A549 (cell line): ENCODE results near the gene KIAA0232. TPM values are rescaled to one million over a fixed set of nuclear protein-coding genes. Genes with fewer than 3 reads are reported as not detected.

Experiments used
- ATAC-seq, 2 experiments: fragments of 200-7000 bp in 1 of 2; fragments of >200 bp in 1 of 2; cut with Nextera tagmentation in 1 of 2; cut with Tn5 transposase in 1 of 2; 3 replicates each; pipeline versions ENCODE4 v1.8.0 to v1.9.1; 2018 to 2020; ENCODE audit warnings: mild to moderate bottlenecking in 1 of 2, moderate library complexity in 1 of 2
- CTCF ChIA-PET: fragments of 300-600 bp; sonication (Branson Sonifier 250); formaldehyde crosslinking; extraction: SDS; loops from one replicate; lab custom pipeline; 2021; ENCODE audit warnings: antibody characterized with exemption, inconsistent platforms; lab: Yijun Ruan, JAX
- POLR2A ChIA-PET: fragments of 350-600 bp; formaldehyde crosslinking; extraction: SDS; loops from one replicate; lab custom pipeline; 2021; ENCODE audit warnings: antibody characterized with exemption, inconsistent platforms; lab: Yijun Ruan, JAX
- DNase-seq, 2 experiments: peaks; one replicate each; pipeline versions ENCODE4 v3.0.0 to v3.0.0-alpha.2; 2011 to 2016; ENCODE audit warnings: low read depth in 1 of 2, low spot score in 1 of 2
- FAIRE-seq: peaks from 2 replicates; lab custom pipeline; 2011; peaks lifted over from hg19 to GRCh38; lab: Jason Lieb, UNC
- H3K27ac ChIP-seq, 2 experiments: fragments of >200 bp; sonication (Bioruptor Twin); formaldehyde crosslinking; 3 replicates each; pipeline ENCODE4 v1.5.1; 2016 to 2017
- H3K4me1 ChIP-seq: fragments of >200 bp; sonication (Bioruptor Twin); formaldehyde crosslinking; 3 replicates; pipeline ENCODE4 v1.6.1; 2016
- H3K4me2 ChIP-seq: fragments of >200 bp; sonication (Bioruptor Twin); formaldehyde crosslinking; 3 replicates; pipeline ENCODE4 v1.6.1; 2016
- H3K4me3 ChIP-seq: fragments of >200 bp; sonication (Bioruptor Twin); formaldehyde crosslinking; 3 replicates; pipeline ENCODE4 v1.5.1; 2016
- H3K9me3 ChIP-seq: fragments of >200 bp; sonication (Bioruptor Twin); formaldehyde crosslinking; 3 replicates; pipeline ENCODE4 v1.6.1; 2016
- BHLHE40 ChIP-seq: IDR thresholded peaks from 2 replicates; pipeline ENCODE4 v1.6.1; 2012; ENCODE audit warnings: low read depth, low read length, inconsistent platforms
- CBX2 ChIP-seq: fragments of 200-600 bp; sonication (generic); IDR thresholded peaks from 2 replicates; pipeline ENCODE4 v1.6.1; 2016; ENCODE audit warnings: low read depth, mild to moderate bottlenecking, borderline replicate concordance
- CBX8 ChIP-seq: fragments of 200-600 bp; sonication (generic); IDR thresholded peaks from 2 replicates; pipeline ENCODE4 v1.6.1; 2016
- CEBPB ChIP-seq, 2 experiments: fragments of >200 bp in 1 of 2; sonication (Bioruptor Twin) in 1 of 2; formaldehyde crosslinking in 1 of 2; IDR thresholded peaks; 2 replicates each; pipeline ENCODE4 v1.6.1; 2012 to 2016
- CHD4 ChIP-seq: fragments of 200-600 bp; sonication (generic); IDR thresholded peaks from 2 replicates; pipeline ENCODE4 v1.6.1; 2016; ENCODE audit warnings: antibody characterized with exemption, mild to moderate bottlenecking, borderline replicate concordance
- E2F6 ChIP-seq: IDR thresholded peaks from 2 replicates; pipeline ENCODE4 v1.6.1; 2012; ENCODE audit warnings: low read depth, borderline replicate concordance
- EHF ChIP-seq: fragments of 250-450 bp; sonication (Bioruptor Pico); IDR thresholded peaks from 2 replicates; pipeline ENCODE4 v1.5.0; 2020; ENCODE audit warnings: mild to moderate bottlenecking
- ELK1 ChIP-seq: fragments of 150-350 bp; IDR thresholded peaks from 2 replicates; pipeline ENCODE4 v1.6.1; 2014; ENCODE audit warnings: low read depth, mild to moderate bottlenecking, low read length
- ESRRA ChIP-seq: fragments of 150-350 bp; IDR thresholded peaks from 2 replicates; pipeline ENCODE4 v1.6.1; 2014; ENCODE audit warnings: mild to moderate bottlenecking, low read length, borderline replicate concordance
- FOSB ChIP-seq: fragments of 250-450 bp; sonication (Bioruptor Pico); IDR thresholded peaks from 2 replicates; pipeline ENCODE4 v1.5.0; 2020; ENCODE audit warnings: mild to moderate bottlenecking, moderate library complexity
- FOSL2 ChIP-seq, 2 experiments: fragments of 450-650 bp in 1 of 2; fragments of >200 bp in 1 of 2; sonication (Bioruptor Twin) in 1 of 2; formaldehyde crosslinking; IDR thresholded peaks; 2 replicates each; pipeline versions ENCODE4 v1.5.0 to v1.6.1; 2016 to 2020; ENCODE audit warnings: mild to moderate bottlenecking in 1 of 2, moderate library complexity in 1 of 2
- GATA3 ChIP-seq: IDR thresholded peaks from 2 replicates; pipeline ENCODE4 v1.6.1; 2012; ENCODE audit warnings: borderline replicate concordance
- HDAC2 ChIP-seq: fragments of 200-600 bp; sonication (generic); IDR thresholded peaks from 2 replicates; pipeline ENCODE4 v1.6.1; 2016
- HMGXB4 ChIP-seq: fragments of 250-450 bp; sonication (Bioruptor Pico); IDR thresholded peaks from 2 replicates; pipeline ENCODE4 v1.5.0; 2021; ENCODE audit warnings: mild to moderate bottlenecking, moderate library complexity, borderline replicate concordance
- HOXA7 ChIP-seq: fragments of 250-450 bp; sonication (Bioruptor Pico); IDR thresholded peaks from 2 replicates; pipeline ENCODE4 v1.5.0; 2020; ENCODE audit warnings: mild to moderate bottlenecking, moderate library complexity
- HOXB5 ChIP-seq: fragments of 250-450 bp; sonication (Bioruptor Pico); IDR thresholded peaks from 2 replicates; pipeline ENCODE4 v1.5.0; 2020; ENCODE audit warnings: mild to moderate bottlenecking, moderate library complexity
- JUN ChIP-seq, 2 experiments: fragments of >200 bp; sonication (Bioruptor Twin); formaldehyde crosslinking; IDR thresholded peaks; 2 replicates in 1 of 2; 3 replicates in 1 of 2; pipeline ENCODE4 v1.6.1; 2016 to 2017
- JUNB ChIP-seq: fragments of >200 bp; sonication (Bioruptor Twin); formaldehyde crosslinking; IDR thresholded peaks from 2 replicates; pipeline ENCODE4 v1.6.1; 2016
- KDM1A ChIP-seq: fragments of 200-600 bp; sonication (generic); IDR thresholded peaks from 2 replicates; pipeline ENCODE4 v1.6.1; 2016; ENCODE audit warnings: low read depth, mild to moderate bottlenecking
- MAFK ChIP-seq: fragments of 450-650 bp; IDR thresholded peaks from 2 replicates; pipeline ENCODE4 v1.6.1; 2014; ENCODE audit not compliant: partially characterized antibody
- MAZ ChIP-seq: fragments of 150-350 bp; IDR thresholded peaks from 2 replicates; pipeline ENCODE4 v1.6.1; 2014; ENCODE audit warnings: antibody characterized with exemption, low read depth, low read length, borderline replicate concordance
- MYC ChIP-seq: IDR thresholded peaks from 2 replicates; pipeline ENCODE4 v1.6.1; 2012; ENCODE audit warnings: mild to moderate bottlenecking, inconsistent platforms, low read length, improper control_type of control experiment, borderline replicate concordance
- NR3C1 ChIP-seq: fragments of >200 bp; sonication (Bioruptor Twin); formaldehyde crosslinking; IDR thresholded peaks from 3 replicates; pipeline ENCODE4 v1.6.1; 2017
- PHF8 ChIP-seq: fragments of 200-600 bp; sonication (generic); IDR thresholded peaks from 2 replicates; pipeline ENCODE4 v1.6.1; 2016; ENCODE audit warnings: low read depth, mild to moderate bottlenecking, antibody characterized with exemption, moderate library complexity, borderline replicate concordance
- POLR2A ChIP-seq: IDR thresholded peaks from 2 replicates; pipeline ENCODE4 v1.6.1; 2012; ENCODE audit warnings: mild to moderate bottlenecking, low read length
- RCOR1 ChIP-seq: fragments of 150-350 bp; IDR thresholded peaks from 2 replicates; pipeline ENCODE4 v1.6.1; 2014; ENCODE audit warnings: antibody characterized with exemption, low read length, low read depth
- RFX5 ChIP-seq: fragments of 450-650 bp; IDR thresholded peaks from 2 replicates; pipeline ENCODE4 v1.7.1; 2014; ENCODE audit warnings: antibody characterized with exemption, mild to moderate bottlenecking, moderate library complexity
- RNF2 ChIP-seq: fragments of 200-600 bp; sonication (generic); IDR thresholded peaks from 2 replicates; pipeline ENCODE4 v1.6.1; 2016; ENCODE audit warnings: low read depth, mild to moderate bottlenecking, antibody characterized with exemption, moderate library complexity, borderline replicate concordance
- SREBF2 ChIP-seq: fragments of 450-650 bp; IDR thresholded peaks from 2 replicates; pipeline ENCODE4 v1.6.1; 2014; ENCODE audit warnings: mild to moderate bottlenecking, moderate library complexity
- USF2 ChIP-seq: fragments of 450-650 bp; IDR thresholded peaks from 2 replicates; pipeline ENCODE4 v1.6.1; 2014; ENCODE audit warnings: antibody characterized with exemption
- WGBS: methylation state at CpG from one replicate; pipeline ENCODE4 v1.1.6; 2017; ENCODE audit errors: missing lambda C conversion rate; 5-methylcytosine and 5-hydroxymethylcytosine counted together
- polyA plus RNA-seq, 4 experiments: library from polyadenylated mRNA; depleted of rRNA in 3 of 4; stranded (reverse); fragments of >200 nt; fragmentation: RNase III in 1 of 4; extraction: RNeasy Plus Mini Kit Qiagen cat#74134 plus additional on column Dnase treatment in 1 of 4; gene quantifications; 2 replicates in 3 of 4; 3 replicates in 1 of 4; pipeline ENCODE4 v1.2.3, GENCODE V29; 2011 to 2017

KIAA0232 gene
- polyA plus RNA-seq, 2 of the 4 experiments (the other 2 are of a cell fraction): 9.3 to 21.5 TPM

- peaks cover 42% of the 10 kb centered on the region for H3K4me1 ChIP-seq
- ChIA-PET CTCF (interaction anchor here (1.3 to 1.4 kb wide), 2 partner anchors 16 to 186 kb away, joined by 3 to 6 read pairs; no protein-coding TSS in a partner anchor), POLR2A (no interaction called here)
- 0 out of 6 replicates have a peak overlapping the region, but pooled peaks of 1 of the 2 experiments have one; percentile 95 for H3K27ac ChIP-seq
- TF ChIP-seq NR3C1: no peak
- no peak for TF ChIP-seq FOSL2 (IDR thresholded peaks at IDR 0.05)
- TF ChIP-seq FOSL2 (CRISPR knock-in tag; IDR thresholded peaks at IDR 0.05): no peak
- TF ChIP-seq HOXB5 (CRISPR knock-in tag): no peak
- no peak for TF ChIP-seq MAZ
- no peak for TF ChIP-seq MYC
- no peak for TF ChIP-seq CEBPB (IDR thresholded peaks at IDR 0.05)
- no peak for TF ChIP-seq BHLHE40
- no peak for TF ChIP-seq JUN (IDR thresholded peaks at IDR 0.05)
- TF ChIP-seq RNF2: no peak
- TF ChIP-seq GATA3: no peak
- TF ChIP-seq USF2: no peak
- no peak for TF ChIP-seq ESRRA
- TF ChIP-seq RCOR1: no peak
- no peak for TF ChIP-seq JUNB
- TF ChIP-seq HOXA7 (CRISPR knock-in tag): no peak
- TF ChIP-seq POLR2A: no peak
- ATAC-seq (no peak), DNase-seq (no peak), FAIRE-seq (no peak)
- 98% methylated on average over 19 of the region's 37 CpGs for WGBS
- no peak overlapping the region for H3K4me3 ChIP-seq
- H3K9me3 ChIP-seq: peaks cover 12% of the 10 kb centered on the region; the same call in 2 of the 3 replicates
- H3K4me2 ChIP-seq: no peak overlapping the region
Observed at GRCh38 chr4:6889101-6889735, 106.7 kb downstream of the KIAA0232 start.

GRCh38 chr4:6889736-6890324, 107.3 kb downstream of the KIAA0232 start:
- WGBS: 93% methylated on average over 8 of the region's 15 CpGs
- no peak for ATAC-seq
- ChIA-PET CTCF (interaction anchor here (1.3 to 1.4 kb wide), 2 partner anchors 16 to 185 kb away, joined by 3 to 6 read pairs; no protein-coding TSS in a partner anchor), POLR2A (no interaction called here)
- Histone ChIP-seq H3K4me1 (peaks cover 48% of the 10 kb centered on the region), H3K4me2 (no peak overlapping the region), H3K4me3 (no peak overlapping the region), H3K9me3 (peaks cover 12% of the 10 kb centered on the region; the same call in 2 of the 3 replicates), H3K27ac (peak overlapping the region; percentile 90 to 95; a peak in 4 of 6 replicates)
- TF ChIP-seq ELK1 (no peak), MAFK (no peak), KDM1A (no peak), FOSB (CRISPR knock-in tag) (no peak), SREBF2 (no peak)
- FAIRE-seq: no peak
- no peak for DNase-seq

GRCh38 chr4:6890358-6890757, 107.8 kb downstream of the KIAA0232 start:
- Histone ChIP-seq H3K4me3 (no peak overlapping the region), H3K4me1 (peaks cover 48% of the 10 kb centered on the region), H3K9me3 (peaks cover 12% of the 10 kb centered on the region; the same call in 2 of the 3 replicates), H3K4me2 (no peak overlapping the region), H3K27ac (peak overlapping the region; percentile 90 to 95)
- CTCF ChIA-PET: no interaction called here
- POLR2A ChIA-PET: no interaction called here
- DNase-seq (no peak), FAIRE-seq (no peak), ATAC-seq (no peak)
- WGBS: 94% methylated on average over 3 of the region's 3 CpGs
- TF ChIP-seq E2F6 (no peak), ESRRA (no peak), POLR2A (no peak), MAZ (no peak), HDAC2 (no peak), PHF8 (no peak), RFX5 (no peak), HOXA7 (CRISPR knock-in tag) (no peak), EHF (CRISPR knock-in tag) (no peak), HMGXB4 (CRISPR knock-in tag) (no peak), FOSL2 (IDR thresholded peaks at IDR 0.05) (no peak), FOSL2 (CRISPR knock-in tag; IDR thresholded peaks at IDR 0.05) (no peak), CHD4 (no peak), CBX2 (no peak), CBX8 (no peak)
